Activated T-cell treated with anti-CD3 and anti-CD28 coated beads, Interleukin-2, amount 50 U/mL, for 48 hours (primary cell): ENCODE measurements around the gene TXNL4A.
A peak's percentile ranks its signal among the peaks of the same experiment; 100 is the strongest.
"Not testable (repeated sequence)": the region's sequence is repeated elsewhere in the genome, so short reads cannot be mapped to it uniquely, and the experiment has no call there.

ENCODE experiments used
- DNase-seq, 2 experiments: peaks; one replicate each; pipeline ENCODE4 v3.0.0-alpha.2; 2020

Gene TXNL4A, protein sequence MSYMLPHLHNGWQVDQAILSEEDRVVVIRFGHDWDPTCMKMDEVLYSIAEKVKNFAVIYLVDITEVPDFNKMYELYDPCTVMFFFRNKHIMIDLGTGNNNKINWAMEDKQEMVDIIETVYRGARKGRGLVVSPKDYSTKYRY

DNA sequence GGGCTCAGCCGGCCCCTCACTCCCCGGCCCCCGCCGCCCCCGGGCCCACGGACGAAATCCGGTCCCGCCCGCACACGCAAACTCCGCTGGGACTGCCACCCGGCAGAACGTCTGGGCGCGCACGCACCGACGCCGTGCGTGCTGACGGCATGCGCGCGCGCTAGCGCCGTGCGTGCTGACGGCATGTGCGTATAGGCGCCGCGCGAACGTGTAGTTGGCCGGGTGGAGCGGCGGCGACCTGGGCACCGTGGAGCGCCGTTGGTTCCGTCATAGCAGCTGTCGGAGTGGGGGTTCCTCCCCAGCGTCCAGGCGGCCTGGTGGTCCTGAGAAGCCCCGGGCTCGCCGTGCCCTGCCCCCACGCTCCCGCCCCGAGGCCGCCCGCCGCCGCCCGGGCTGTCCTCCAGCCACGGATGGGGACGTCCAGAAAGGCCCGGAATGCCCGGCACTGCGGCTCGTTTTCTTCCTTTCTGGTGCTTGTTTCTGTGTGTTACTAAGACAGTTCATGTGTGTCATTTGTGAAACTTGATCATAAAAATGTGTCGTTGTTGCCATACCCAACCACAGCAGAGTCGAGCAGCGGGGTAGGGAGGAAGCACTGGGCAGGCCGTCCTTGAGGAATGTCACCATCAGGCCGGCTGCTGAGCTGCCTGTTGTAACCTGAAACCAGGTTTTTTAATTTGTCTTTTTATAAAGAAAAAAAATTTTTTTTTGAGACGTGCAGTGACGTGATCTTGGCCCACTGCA, at the start of gene TXNL4A:
Gene TXNL4A, minus strand, starts transcription at position 113 of the 744 bp plus-strand sequence. CDS start 171 bp downstream, outside the sequence.
- DNase-seq, result peak; percentile 86 to 90

DNA sequence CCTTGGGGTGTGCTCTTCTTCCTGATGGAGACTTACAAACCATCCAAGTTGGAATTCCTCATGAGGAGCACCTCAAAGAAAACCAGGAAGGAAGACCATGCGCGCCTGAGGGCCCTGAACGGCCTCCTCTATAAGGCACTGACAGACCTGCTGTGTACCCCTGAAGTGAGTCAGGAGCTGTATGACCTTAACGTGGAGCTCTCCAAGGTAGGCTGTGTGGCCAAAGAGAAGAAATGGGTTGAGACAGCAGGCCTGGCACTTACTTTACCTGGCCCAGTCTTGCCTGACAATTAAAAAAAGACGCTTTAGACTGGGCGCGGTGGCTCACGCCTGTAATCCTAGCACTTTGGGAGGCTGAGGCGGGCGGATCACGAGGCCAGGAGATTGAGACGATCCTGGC, 48.9 kb upstream of the TXNL4A start:
- no peak for DNase-seq

DNA sequence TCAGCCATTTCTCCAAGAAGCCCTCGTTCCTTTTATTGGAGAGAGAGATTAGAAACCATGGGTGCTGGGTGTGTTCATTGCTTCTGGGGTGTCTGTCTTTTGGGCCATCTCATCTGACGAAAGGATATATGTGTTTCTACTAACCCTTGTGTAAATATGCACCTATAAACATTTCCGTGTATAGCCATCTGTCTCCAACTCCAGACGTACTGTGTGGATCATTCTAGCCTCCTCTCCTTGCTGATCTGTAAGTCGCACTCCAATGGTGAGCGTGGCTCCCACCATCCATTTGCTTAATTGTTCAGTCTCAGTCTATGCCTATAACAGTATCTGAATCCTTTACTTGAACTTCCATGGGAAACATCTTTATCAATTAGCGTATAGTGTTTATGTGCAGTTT, 47.6 kb upstream of the TXNL4A start:
- no peak for DNase-seq

DNA sequence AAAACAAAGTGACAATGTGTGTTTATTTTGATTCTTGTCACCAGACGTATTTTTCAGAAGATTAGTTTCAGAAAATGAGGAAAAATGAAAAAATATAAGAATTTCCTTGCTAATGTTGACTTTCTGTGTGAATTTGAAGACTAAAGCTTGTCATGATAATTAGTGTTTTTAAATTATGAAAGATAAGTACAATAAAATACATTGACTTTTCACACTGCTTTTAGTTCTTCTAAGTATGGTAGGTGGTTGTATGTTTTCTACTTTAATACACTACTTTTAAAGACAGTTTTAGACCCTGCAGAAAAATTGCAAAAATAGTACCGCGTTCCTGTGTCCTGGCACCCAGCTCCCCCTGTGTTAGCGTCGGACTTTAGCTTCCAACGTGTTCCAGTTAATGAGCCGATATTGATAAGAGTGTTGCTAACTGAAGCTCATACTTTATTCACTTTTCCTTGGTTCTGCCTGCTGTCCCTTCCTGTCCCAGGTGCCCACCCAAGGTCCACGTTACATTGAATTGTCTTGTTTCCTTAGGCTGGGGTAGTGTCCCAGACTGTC, 46.6 kb upstream of the TXNL4A start:
- DNase-seq, result no peak

DNA sequence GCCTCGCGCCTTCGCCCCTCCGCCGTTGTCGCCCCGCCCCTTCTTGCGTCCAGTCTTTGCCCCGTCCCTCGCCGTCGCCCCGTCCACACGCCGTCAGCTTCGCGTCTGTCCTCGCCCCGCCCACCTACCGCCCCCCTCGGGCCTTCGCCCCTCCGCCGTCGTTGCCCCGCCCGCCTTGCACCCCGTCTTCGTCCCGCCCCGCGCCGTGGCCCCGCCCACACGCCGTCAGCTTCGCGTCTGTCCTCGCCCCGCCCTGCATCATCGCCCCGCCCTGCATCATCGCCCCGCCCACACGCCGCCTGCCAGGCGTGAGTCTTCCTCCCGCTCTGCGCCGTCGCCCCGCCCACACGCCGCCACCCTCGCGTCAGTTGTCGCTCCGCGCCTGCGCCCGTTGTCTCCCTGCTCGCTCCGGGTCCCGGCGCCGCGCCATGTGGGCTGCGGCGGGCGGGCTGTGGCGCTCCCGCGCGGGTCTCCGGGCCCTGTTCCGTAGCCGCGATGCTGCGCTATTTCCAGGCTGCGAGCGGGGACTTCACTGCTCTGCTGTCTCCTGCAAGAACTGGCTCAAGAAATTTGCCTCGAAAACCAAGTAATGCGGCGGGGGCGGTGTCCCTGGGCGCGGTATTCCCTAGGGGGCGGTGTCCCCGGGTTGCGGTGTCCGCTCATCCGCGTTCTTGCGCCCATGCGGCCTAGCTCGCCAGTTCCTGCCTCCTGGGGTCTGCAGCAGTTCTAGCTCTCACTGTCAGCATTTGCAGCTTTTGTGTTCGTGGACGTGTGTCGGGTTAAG, 45.9 kb upstream of the TXNL4A start, which contains the start of gene RBFA:
Gene RBFA, plus strand, starts transcription at position 367 of the 784 bp plus-strand sequence. Its CDS starts 62 bp downstream, at position 429.
- peak; percentile 100 for DNase-seq

DNA sequence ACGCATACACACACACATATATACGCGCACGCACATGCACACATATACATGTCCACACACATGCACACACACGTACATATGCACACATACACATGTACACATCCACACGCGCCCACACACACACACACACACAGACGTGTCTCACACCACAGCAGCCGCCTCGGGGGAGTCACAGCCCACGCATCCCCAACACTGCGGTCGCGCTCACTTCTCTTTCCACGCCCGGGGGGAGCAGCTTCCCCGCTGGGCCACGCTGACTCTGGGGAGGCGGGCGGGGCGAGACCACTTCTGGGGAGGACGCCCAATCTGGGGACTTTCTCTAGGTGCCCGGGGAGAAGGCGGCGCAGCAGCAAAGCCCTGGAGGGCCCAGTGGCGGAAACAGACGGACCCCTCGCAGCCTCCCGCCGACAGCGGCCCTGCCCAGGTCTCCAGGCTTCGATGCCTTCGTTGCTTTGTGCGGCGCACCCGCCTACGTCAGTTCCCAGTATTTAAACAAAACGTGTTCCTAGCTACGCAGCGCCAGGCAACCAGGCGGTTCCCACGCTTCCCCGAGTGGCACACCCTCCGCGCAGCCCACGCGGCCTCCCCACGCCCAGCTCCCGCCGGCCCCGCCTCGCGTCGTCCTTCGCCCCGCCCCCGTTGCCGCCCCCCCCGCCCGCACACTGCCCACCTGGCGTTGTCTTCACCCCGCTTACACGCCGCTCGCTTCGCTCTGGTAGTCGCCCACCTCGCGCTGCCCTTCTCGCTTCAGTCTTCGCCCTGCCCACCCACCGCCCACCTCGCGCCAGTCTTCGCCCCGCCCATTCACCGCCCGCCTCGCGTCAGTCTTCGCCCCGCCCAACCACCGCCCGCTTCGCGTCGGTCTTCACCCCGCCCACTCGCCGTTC, 45.1 kb upstream of the TXNL4A start:
- DNase-seq, result no peak

DNA sequence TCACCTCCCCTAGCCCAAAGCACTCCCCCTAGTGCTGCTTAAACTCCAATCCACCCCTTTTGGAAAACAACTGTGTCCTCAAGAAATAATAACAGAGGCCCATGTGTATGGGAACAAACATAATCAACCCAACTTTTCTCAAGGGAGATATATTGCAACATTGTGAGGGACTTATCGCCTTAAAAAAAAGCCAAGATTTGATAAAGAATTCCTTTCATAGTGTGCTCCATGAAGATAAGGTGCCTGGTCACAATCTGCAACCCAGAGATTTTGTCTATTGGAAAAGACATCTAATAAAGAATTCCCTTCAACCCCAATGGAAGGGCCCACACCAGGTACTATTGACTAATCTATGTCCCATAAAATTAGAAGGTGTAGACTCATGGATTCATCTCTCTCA, 41.3 kb upstream of the TXNL4A start:
- DNase-seq, result no peak

DNA sequence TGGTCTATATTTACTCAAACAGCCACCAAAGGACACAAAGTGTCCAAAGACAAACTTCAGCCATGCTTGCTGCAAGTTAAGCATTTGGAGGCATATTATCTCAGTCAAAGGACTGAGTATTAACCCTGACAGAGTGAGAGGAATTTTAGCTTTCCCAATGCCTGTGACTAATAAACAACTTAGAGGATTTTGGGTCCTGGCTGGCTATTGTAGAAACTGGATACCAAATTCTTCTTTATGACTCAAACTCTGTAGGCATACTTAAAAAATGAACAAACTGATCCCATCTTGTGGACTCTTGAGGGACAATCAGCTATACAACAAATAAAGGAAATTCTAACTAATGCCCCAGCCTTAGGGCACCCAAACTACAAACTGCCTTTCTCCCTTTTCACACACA, 39.4 kb upstream of the TXNL4A start:
- DNase-seq, result not testable (repeated sequence)

DNA sequence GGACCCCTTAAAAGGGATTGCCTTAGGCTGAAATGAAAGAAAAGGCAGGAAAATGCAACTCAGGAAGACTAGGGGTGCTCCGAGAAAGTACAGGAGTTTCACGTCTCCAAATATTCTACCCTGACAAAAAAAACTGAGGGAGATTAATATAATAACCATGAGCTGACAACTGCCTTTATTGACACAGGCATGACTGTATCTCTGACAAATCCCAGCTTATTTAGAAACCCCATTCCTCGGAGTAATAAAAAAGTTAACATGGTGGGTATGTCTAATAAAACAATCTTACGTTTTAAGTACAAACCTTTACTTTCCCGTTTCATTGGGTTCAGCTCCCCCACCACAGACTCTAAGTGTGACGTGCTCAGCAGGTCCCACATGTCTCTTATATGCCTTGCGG, 38.0 kb upstream of the TXNL4A start:
- DNase-seq, result no peak

DNA sequence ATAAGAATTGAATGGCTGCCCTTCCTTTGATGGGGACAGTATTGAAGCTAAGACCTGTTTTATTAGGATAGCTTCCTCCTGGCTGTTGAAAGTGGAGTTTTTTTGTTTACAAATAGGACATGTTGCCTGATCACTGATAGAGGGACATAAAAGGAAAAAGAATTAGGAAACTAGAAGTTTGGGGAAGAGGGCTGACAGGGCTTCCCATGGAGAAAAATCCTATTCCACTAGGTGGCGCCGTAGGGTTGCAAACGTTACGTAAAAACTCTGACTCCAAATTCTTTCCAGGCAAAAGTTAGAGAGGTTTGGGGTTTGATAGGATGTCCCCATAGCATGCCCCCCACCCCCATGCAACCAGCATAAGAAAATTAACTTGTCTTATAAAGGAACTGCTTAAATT, 34.8 kb upstream of the TXNL4A start:
- peak; percentile 35 to 39 for DNase-seq

DNA sequence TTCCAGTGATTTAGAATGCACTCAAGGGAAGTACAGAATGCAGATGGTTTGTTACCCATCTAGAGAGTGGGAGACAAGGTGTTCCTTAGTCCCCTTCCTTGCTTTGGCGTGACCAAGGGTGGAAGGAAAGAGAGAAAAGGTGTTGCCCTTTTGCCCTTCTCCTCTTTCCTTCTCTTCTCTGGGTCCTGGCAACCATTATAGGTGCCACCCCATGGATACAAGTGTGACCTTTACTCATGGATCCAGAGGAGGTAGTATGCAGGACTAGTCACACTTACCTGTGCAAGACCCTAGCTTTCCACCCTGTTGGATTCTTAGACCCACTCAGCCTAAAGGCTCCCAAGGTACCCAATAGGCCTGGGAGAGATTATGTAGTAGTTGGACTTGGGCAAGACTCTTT, 34.2 kb upstream of the TXNL4A start:
- DNase-seq, result no peak

DNA sequence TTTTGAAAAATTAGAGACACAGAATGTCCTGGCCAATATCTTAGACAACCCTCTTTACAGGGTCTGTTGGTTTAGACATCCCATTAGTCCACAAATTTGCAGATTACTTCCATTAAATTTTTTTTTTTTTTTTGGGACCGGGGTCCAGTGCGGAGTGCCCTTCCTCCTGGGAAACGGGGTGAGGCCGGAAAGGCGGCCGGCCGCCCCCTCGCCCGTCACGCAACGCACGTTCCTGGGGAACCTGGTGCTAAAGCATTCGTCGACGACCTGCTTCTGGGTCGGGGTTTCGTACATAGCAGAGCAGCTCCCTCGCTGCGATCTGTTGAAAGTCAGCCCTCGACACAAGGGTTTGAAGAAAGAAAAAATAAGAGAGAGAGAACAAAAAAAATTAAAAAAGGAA, 24.4 kb upstream of the TXNL4A start:
- no peak for DNase-seq

DNA sequence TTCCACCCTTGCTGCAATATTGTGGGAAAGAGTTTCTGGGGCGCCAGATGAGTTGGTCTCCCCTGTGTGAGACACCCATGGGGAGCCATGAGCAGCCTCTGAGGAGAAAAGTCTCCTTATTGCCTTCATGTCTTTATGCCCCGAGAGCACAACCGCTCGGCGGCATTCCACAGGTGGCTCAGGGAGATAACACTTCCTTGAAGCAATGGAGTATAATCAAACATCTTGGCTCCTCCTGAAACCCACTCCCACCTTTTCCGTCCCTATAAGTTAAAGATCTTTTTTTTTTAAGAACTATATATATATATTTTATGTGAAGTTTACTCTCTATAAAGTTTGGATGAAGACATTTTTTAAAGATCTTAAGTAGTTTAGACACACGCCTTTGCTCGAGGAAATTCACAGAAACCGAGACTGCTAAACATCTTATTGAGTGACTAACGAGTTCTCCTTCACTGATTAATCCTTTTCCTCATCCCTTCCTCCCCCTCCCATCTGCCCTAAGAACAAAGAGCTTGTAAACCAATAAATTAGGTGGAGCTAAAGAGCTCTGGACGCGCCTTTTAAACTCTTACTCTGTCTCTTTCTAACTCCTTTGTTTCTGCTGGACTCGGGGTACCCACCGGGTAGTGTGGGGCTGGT, 23.3 kb upstream of the TXNL4A start:
- not testable (repeated sequence) for DNase-seq

DNA sequence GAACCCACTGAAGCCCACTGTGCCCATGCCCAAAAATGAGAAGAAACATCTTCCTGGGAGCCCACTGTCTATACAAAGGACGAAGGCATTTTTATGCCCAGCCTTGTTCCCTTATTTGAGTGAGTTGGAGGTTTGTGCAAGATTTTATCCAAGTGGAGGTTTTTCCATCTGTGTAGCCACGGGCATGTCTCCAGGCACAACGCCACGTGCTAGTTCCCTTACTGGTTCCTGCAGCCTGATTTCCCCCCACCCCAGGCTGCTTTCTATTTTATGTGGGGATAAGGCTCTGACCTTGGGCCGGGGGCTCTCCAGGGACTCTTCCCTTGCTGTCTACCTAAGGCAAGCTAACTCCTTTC, 22.2 kb upstream of the TXNL4A start:
- no peak for DNase-seq

DNA sequence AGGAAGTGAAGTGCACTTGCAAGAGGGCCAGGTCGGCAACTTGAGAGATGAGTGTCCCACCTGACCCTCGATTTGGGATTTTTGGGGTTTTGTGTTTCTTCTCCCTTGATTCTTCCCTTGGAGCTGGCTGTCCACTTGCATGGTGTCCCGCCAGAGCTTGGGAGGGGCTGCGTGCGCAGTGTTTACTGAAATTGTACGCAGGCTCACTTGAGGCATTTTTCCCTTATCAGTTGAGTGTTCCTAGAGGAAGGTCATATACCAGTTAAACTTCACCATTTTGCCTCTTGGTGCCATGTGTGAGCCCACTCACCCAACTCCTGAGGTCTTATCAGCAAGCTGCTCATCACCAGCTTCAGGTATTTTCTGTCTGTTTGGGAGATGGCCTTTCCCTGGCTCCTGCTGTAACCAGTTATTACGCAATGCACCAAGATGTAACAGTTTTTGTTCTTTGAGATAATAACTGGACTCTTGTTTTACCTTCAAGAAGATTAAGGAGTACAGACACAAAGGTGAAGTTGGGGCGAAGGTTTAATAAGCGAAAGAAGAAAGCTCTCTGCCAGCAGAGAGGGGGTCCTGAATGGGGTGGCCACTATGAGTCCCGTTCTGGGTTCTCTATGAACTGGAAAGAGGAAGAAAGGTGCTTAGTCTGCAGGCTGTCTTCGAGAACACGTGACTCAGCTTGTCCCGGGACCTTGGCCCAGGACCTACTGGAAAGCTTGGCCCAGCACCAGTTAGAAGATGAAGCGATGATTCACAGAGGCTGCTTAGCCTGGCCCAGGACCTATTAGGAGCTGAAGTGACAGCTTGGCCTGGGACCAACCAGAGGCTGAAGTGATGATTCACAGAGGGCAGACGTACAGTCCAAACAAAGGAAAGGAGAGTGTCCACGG, 21.5 kb upstream of the TXNL4A start:
- no peak for DNase-seq

DNA sequence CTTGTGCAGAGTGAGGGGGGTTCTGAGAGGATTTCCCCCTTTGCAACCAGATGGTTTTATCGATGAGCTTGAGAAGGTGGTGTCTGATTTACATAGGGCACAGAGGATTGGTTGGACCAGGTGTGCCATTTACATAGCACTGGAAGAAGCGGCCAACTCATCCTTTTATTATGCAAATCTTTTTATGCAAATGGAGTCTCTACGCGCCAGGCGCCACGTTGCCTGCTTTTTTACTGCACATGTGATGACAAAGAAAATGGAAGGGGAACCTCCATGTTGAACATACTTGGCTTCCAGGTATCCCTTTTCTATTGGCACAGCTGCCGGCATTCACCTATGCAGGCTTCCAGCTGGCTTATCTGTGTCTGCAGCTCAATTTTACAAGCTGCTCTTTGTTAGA, 18.4 kb upstream of the TXNL4A start:
- DNase-seq, result no peak

DNA sequence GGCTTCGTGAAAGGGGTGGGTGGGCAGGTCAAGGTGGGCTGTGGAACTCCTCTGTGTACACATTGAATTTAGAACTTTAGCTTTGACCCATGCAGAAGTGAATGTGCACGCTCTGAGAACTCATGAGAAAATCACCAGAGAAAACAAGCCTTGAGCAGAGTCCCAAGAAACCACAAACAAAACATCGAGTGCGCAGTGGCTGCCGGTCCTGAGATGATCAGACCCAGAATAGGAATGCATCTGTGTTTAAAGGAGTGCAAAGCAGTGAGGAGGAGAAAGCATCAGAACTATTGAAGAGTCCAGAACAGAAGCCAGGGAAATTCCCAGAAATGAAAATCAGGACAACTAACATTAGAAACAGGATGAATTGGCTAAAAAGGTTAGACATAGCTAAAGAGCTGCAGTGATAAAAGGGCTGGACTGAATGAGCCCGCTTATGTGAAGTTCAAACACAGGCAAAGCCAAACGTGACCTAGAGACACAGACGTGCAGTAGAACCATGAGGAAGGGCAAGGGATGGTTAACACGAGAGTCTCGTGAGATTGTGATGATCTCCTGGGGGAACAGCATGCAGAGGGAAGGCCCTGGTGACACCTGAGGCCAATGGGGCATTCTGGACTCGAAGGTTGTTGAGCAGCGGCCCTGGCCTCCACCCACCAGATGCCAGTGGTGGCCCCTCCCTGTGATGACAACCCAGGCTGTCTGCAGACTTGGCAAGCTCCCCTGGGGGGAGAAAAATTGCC, 16.4 kb upstream of the TXNL4A start:
- DNase-seq, result no peak

DNA sequence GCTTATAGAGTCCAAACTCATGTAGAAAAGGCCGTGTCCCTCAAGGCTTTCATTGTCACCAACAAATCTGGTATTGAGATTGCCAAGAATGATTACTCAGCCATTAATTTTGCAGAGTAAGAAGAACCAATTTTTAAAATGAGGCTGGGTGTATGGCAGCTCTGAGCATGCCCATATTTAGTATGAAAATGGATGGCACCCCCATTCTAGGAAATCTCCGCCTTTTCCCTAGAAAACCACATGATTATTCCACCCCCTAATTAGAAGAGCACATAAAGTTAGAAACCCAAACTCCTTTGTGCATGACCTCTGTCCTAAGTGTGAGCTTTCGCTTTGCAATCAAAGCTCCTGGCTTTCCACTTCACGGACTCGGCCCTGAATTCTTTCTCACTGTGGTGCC, 14.1 kb upstream of the TXNL4A start:
- DNase-seq, result no peak

DNA sequence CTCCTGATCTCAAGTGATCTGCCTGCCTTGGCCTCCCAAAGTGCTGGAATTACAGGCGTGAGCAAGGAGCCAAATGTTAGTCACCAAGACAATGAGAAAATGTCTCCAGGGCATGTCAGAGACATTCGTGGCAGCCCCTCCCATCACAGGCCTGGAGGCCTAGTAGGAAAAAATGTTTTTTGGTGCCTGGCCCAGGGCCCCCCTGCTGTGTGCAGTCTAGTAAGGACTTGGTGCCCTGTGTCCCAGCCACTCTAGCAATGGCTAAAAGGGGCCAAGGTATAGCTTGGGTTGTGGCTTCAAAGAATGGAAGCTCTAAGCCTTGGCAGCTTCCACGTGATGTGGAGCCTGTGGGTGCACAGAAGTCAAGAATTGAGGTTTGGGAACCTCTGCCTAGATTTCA, 12.5 kb upstream of the TXNL4A start:
- DNase-seq, result no peak

DNA sequence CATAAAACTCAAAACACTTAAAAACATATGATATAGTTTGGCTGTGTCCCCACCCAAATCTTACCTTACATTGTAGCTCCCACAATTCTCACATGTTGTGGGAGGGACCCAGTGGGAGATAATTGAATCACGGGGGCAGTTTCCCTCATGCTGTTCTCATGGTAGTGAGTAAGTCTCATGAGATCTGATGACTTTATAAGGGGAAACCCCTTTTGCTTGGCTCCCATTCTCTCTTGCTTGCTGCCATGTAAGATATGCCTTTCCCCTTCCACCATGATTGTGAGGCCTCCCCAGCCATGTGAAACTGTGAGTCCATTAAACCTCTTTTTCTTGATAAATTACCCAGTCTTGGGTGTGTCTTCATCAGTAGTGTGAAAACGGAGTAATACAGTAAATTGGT, 11.3 kb upstream of the TXNL4A start:
- not testable (repeated sequence) for DNase-seq
